HepG2 (cell line): Measurements from ENCODE around the gene TMEM129. TPM values are rescaled to one million over a fixed set of nuclear protein-coding genes. Genes with fewer than 3 reads are reported as not detected.

Source experiments
- CREM ChIP-seq, 2 experiments: sonication (generic) in 1 of 2; formaldehyde crosslinking in 1 of 2; IDR thresholded peaks; 2 replicates each; pipeline versions ENCODE4 v1.4.0 to v1.6.1; 2016 to 2020; ENCODE audit warnings: antibody characterized with exemption in 1 of 2, mild to moderate bottlenecking in 1 of 2, missing genetic modification reagents in 1 of 2
- HIC2 ChIP-seq: sonication (generic); formaldehyde crosslinking; IDR thresholded peaks from 2 replicates; pipeline ENCODE4 v1.9.0; 2022; ENCODE audit warnings: low read depth, missing genetic modification reagents
- IKZF5 ChIP-seq: IDR thresholded peaks from 2 replicates; pipeline ENCODE4 v1.6.1; 2018; ENCODE audit warnings: missing genetic modification reagents, mild to moderate bottlenecking, missing compliant biosample characterization
- JUN ChIP-seq: sonication (generic); formaldehyde crosslinking; IDR thresholded peaks from 2 replicates; pipeline ENCODE4 v1.4.0; 2020; ENCODE audit warnings: mild to moderate bottlenecking, missing genetic modification reagents
- MTA3 ChIP-seq: sonication (generic); formaldehyde crosslinking; IDR thresholded peaks from 2 replicates; pipeline ENCODE4 v1.4.0; 2020; ENCODE audit warnings: missing genetic modification reagents
- PAX8 ChIP-seq: sonication (generic); formaldehyde crosslinking; IDR thresholded peaks from 2 replicates; pipeline ENCODE4 v1.8.0; 2022; ENCODE audit warnings: mild to moderate bottlenecking, missing genetic modification reagents, borderline replicate concordance
- THAP9 ChIP-seq: sonication (generic); formaldehyde crosslinking; IDR thresholded peaks from 2 replicates; pipeline ENCODE4; 2020; ENCODE audit warnings: missing genetic modification reagents, mild to moderate bottlenecking, borderline replicate concordance
- ZNF326 ChIP-seq: sonication (generic); formaldehyde crosslinking; IDR thresholded peaks from 2 replicates; pipeline ENCODE4 v1.4.0; 2020; ENCODE audit warnings: missing genetic modification reagents, borderline replicate concordance
- ZSCAN20 ChIP-seq: sonication (generic); formaldehyde crosslinking; IDR thresholded peaks from 2 replicates; pipeline ENCODE4 v1.4.0; 2020; ENCODE audit warnings: missing genetic modification reagents, mild to moderate bottlenecking, borderline replicate concordance
- polyA plus RNA-seq, 8 experiments: library from polyadenylated mRNA; depleted of rRNA in 3 of 8; stranded (reverse) in 7 of 8; unstranded in 1 of 8; fragments of >200 nt; fragmentation: Illumina TruSeq in 4 of 8; extraction: Trizol in 4 of 8; gene quantifications; 2 replicates each; pipeline versions ENCODE4 v1.2.1 to v1.2.3, GENCODE V29; 2011 to 2016; ENCODE audit warnings: low read depth in 4 of 8, missing spikeins in 1 of 8, mixed read lengths in 1 of 8; ENCODE audit not compliant: insufficient read depth in 1 of 8
- total RNA-seq, 5 experiments: library from RNA; depleted of rRNA; stranded (reverse); fragments of >200 nt; fragmentation: Illumina TruSeq; extraction: Trizol; gene quantifications; 2 replicates each; pipeline ENCODE4 v1.2.3, GENCODE V29; 2016; ENCODE audit warnings: low read depth in 1 of 5

Gene TMEM129
- total and polyA plus RNA-seq, 2 of the 13 experiments (the other 11 are each of a cell fraction or from before 2014, with no cell fraction given): 19.0 to 25.8 TPM

GRCh38 chr4:1669270-1669669 is 51.9 kb downstream of the TMEM129 start (continued):
- TF ChIP-seq THAP9 (CRISPR knock-in tag) (no peak), HIC2 (no peak), ZSCAN20 (no peak), JUN (CRISPR knock-in tag) (no peak), CREM (IDR thresholded peaks at IDR 0.05) (no peak), CREM (CRISPR knock-in tag; IDR thresholded peaks at IDR 0.05) (no peak), PAX8 (CRISPR knock-in tag) (no peak), IKZF5 (CRISPR knock-in tag) (no peak), ZNF326 (CRISPR knock-in tag) (no peak), MTA3 (CRISPR knock-in tag) (no peak)
